IPS-NIHi7 (cell line): ENCODE results near the gene ZBTB16.

Source experiments
- DNase-seq: peaks from one replicate; pipeline ENCODE4 v3.0.0; 2012; ENCODE audit warnings: mixed read lengths; ENCODE audit errors: extremely low spot score

Gene ZBTB16

GRCh38 chr11:114065094-114065493, 5.6 kb downstream of the ZBTB16 start:
- DNase-seq: no peak

- no peak for DNase-seq
Measured at GRCh38 chr11:114066046-114066648, 6.6 kb downstream of the ZBTB16 start.

GRCh38 chr11:114068327-114068726, 8.8 kb downstream of the ZBTB16 start:
- no peak for DNase-seq

- DNase-seq: no peak
Measured at GRCh38 chr11:114070464-114071139, 11.1 kb downstream of the ZBTB16 start.

GRCh38 chr11:114073007-114073827, 13.7 kb downstream of the ZBTB16 start:
- DNase-seq: no peak

GRCh38 chr11:114073828-114074381, 14.4 kb downstream of the ZBTB16 start:
- DNase-seq: no peak

- DNase-seq: no peak
Measured at GRCh38 chr11:114074546-114075343, 15.2 kb downstream of the ZBTB16 start.

GRCh38 chr11:114075344-114075610, 15.8 kb downstream of the ZBTB16 start:
- no peak for DNase-seq

GRCh38 chr11:114075891-114076441, 16.5 kb downstream of the ZBTB16 start:
- DNase-seq: peak; percentile 73

GRCh38 chr11:114076921-114077331, 17.4 kb downstream of the ZBTB16 start:
- no peak for DNase-seq

- no peak for DNase-seq
Measured at GRCh38 chr11:114077482-114078305, 18.2 kb downstream of the ZBTB16 start.

- DNase-seq: no peak
Measured at GRCh38 chr11:114078423-114078822, 18.9 kb downstream of the ZBTB16 start.

GRCh38 chr11:114079511-114080065, 20.1 kb downstream of the ZBTB16 start:
- no peak for DNase-seq

GRCh38 chr11:114080219-114080618, 20.7 kb downstream of the ZBTB16 start:
- DNase-seq: no peak

GRCh38 chr11:114080769-114081168, 21.3 kb downstream of the ZBTB16 start:
- no peak for DNase-seq

- DNase-seq: no peak
Measured at GRCh38 chr11:114081641-114082414, 22.3 kb downstream of the ZBTB16 start.

GRCh38 chr11:114082415-114082748, 22.9 kb downstream of the ZBTB16 start:
- DNase-seq: no peak

GRCh38 chr11:114082767-114083181, 23.3 kb downstream of the ZBTB16 start:
- no peak for DNase-seq

- DNase-seq: no peak
Measured at GRCh38 chr11:114083391-114084252, 24.1 kb downstream of the ZBTB16 start.
